NCI-H1092 (cell line): ENCODE measurements around the gene PTPRJ.
"Not testable (repeated sequence)": the region's sequence is repeated elsewhere in the genome, so short reads cannot be mapped to it uniquely, and the experiment has no call there.

Experiments
- DNase-seq: peaks from one replicate; lab custom pipeline; 2025; lab: John Stamatoyannopoulos, UW

Gene PTPRJ

DNA sequence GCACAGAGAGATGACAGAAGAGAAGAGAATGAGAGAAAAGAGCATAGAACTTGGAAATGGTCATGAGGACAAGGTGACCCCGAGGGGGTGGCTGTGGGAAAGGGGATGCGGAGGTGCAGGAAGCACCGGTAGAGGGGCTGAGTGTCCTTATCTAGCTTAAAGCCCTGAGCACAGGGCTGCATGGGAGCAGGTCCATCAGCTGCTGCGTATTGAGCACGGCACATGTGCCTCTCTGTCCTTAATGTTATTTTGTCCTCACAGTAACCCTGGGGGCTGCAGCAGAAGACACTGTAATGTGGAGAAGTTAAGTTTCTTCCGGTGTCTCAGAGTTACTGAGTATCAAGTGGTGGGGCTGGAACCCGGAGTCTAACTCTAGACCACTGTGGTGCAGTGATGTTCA lies 141.9 kb downstream of the PTPRJ start:
- DNase-seq = no peak

DNA sequence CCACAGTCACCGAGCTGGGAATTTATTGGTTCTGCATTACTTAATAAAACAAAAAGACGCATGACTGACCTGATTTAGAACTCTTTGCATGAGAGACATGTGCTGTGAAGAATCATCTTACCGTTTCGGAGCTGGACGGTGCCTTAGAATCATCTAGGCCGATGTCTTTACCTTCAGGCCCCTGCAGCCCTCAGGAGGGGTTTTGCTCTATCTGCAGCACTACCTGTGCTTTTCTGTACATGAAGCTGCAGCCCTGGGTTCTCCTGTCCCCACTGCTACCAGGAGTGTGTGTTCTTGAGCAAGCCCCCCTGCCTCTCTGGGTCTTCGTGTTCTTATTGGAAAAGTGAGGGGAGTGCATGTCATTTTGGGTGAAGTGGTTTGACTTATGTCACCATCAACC lies 142.3 kb downstream of the PTPRJ start:
- no peak for DNase-seq

DNA sequence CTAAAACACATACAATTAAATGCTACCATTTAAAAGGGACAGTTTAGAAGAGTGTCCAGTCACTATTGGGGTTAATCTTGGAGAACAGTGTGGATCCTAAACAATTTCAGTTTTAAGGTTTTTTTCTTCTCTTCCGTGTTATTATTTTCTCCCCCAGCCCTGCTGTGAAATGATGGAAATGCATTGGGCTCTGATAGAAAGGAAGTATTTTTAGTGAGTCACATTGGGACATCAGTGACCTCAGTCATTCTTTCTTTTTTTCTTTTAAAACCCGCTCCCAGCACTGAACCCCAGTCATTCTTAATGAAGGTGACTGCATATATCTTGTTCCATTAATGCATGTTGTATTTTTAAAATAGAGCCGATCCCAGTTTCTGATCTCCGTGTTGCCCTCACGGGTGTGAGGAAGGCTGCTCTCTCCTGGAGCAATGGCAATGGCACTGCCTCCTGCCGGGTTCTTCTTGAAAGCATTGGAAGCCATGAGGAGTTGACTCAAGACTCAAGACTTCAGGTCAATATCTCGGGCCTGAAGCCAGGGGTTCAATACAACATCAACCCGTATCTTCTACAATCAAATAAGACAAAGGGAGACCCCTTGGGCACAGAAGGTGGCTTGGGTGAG lies 143.0 kb downstream of the PTPRJ start:
- DNase-seq = no peak

DNA sequence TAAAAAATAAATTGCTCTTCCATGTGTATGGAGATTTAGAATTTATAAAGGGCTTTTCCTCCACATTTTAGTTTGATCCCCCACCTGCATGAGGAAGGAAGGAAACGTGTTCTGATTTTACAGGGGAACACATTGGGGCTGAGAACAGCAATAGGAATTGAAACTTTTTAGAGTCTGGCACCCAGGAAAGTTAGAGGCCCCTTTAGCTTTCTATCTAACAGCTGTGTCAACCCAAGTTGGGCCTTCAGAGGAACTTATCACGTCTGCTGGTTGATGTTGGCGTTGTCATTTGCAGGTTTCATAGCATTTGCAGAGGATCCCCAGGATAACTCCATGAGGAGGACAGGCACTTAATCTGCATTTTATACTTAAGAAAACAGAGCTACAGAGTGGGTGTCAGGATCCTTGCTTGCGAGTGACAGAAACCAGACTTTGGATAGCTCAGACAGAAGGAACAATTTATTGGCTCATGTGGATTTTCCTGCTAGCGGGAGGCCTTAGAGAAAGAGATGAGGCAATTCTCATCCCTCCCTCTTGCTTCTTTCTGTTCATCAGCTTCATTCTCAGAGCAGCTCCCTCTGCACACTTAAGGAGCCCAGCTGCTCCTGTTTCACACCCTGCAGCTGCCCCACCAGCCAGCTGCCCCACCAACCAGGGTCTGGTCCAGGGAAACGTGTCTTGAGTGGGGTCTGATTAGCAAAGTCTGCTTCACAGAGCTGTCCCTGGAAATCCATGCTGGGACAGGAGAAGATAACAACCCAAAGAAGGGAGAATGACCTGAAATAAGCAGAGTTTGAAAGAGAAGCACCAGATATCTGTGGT lies 143.8 kb downstream of the PTPRJ start:
- DNase-seq = no peak

DNA sequence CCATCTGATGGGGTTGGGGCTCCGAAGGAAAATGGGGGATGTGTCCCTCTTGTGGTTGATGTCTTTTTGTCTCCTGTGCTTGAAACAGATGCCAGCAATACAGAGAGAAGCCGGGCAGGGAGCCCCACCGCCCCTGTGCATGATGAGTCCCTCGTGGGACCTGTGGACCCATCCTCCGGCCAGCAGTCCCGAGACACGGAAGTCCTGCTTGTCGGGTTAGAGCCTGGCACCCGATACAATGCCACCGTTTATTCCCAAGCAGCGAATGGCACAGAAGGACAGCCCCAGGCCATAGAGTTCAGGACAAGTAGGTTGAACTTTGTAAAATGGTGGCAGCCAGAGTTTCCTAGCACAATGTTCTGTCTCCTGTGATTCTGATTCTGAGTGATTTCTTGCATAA lies 144.5 kb downstream of the PTPRJ start:
- no peak for DNase-seq

DNA sequence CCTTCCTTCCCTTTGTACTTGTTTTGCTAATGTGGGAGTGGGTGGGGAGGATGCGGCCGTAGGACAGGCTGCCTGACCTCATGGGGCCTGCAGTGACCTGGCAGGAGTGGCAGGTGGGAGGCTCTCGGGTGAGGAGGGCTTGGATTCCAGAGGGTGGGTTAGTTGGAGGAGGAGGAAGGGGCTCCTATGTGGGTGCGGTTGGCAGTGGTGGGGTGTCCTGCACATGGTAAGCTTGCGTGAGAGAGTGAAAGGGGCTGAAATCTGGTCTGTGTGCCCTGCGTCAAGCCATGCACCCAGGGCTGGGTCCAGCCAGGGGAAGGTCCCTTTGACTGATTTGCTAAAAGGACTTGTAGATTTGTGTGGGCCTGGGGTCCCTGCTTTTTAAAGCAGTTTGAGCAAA lies 145.5 kb downstream of the PTPRJ start:
- DNase-seq = no peak

DNA sequence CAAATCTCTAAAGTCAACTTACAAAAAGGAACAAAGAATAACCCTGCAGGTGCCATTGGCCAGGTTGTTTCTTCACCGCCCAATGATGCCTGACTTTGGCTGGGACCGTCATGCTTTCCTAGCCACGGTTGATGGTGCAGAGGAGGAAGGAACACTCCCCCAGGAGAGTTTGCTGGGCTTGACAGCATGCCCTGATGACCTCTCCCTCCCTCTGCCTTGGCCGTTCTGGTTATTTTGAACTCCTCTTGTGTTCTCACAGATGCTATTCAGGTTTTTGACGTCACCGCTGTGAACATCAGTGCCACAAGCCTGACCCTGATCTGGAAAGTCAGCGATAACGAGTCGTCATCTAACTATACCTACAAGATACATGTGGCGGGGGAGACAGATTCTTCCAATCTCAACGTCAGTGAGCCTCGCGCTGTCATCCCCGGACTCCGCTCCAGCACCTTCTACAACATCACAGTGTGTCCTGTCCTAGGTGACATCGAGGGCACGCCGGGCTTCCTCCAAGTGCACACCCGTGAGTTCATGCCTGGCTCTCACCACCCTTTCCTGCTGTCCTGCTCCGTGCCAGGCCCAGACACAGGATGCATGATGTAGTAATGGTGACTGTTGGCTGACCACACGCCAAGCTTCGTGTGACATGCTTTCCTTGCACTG lies 147.3 kb downstream of the PTPRJ start:
- DNase-seq = no peak

DNA sequence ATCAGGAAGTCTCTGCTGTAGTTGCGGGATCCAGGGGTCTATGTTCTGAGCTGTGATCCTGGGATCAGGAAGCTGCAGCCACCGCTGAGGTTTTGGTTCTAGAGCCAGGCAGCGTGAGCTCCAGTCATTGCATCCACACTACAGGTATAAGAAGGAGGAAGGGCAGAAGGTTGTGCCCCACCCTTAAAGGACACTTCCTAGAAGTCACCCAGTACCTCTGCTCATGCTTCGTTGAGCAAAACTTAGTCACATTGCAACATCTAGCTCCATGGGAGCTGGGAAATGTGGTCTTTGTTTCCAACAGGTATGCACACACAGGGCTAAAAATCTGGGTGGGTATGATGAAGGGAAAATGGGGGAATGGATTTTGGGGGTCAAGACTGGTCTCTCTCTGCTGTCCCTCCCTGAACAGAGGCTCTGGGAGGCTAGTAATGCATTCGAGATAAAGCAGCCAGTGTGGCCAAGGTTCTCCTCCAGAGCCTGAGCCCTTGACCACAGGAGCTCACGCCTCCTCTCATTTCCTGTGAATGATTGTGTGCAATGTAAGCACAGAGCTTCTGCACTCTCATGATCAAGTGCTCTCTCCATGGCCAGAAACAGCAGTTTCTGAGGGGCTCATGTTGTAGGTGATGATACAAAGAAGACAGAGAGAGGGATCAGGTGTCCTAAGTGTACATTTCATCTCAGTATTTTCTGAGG lies 149.5 kb downstream of the PTPRJ start:
- DNase-seq = no peak

DNA sequence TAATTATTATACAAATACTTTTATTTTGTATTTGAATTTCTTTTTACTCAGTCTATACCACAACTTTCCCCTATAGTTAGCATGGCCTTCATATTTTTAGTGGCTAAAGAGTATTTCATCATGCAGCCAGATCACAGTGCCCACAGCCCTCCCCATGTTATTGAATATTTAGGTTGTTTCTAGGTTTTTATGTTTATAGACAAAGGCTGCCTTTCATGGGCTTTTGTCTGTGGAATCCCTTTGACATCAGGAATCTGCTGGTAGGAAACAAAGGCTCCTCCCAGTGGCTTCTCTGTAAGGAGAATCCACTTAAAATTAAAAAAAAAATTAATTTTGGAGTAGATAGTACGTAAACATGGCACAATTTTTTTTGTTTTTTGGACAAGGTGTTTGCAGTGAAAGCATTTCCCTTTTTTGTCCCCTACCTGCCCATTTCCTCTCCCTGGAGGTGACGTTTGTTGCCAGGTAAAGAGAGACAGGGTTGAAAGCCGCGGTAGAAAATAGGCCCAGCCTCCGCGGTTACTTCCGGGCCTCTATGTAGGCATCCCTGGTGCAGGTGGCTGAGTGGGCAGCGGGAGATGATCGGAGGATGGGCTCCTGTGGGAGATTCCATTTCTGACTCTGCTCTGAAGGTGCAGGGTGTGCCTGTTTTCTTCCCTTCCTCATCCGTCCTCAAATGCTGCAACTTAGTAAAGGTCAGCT lies 154.0 kb downstream of the PTPRJ start:
- DNase-seq = no peak

DNA sequence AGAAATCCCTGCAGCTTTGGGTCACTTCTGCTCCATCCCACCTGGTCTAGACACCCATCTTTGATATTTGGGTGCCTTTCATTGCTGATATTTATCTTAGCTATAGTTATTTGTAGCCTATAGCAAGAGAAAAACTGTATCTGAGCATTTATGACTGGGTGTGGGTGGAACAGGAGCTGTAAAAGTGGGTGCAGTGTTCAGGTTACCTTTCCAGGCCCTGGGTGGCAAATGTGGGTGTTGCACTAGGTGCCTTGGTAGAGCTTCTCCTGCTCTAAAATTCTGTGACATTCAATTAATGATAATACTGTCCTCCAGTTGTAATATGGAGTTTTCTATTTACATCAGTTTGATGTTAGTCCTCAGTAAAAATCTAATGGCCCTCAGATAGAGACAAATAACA lies 157.9 kb downstream of the PTPRJ start:
- no peak for DNase-seq

DNA sequence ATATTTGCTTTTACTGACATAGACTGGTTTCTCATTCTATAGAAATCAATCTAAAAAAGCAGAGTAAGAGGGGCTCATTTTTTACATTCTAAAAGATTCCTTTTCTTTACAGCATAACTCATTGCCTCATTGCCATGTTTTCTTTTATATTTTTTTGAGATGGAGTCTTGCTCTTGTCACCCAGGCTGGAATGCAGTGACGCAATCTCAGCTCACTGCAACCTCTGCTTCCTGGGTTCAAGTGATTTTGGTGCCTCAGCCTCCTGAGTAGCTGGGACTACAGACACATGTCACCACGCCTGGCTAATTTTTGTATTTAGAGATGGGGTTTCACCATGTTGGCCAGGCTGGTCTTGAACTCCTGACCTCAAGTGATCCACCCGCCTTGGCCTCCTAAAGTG lies 159.5 kb downstream of the PTPRJ start:
- DNase-seq = not testable (repeated sequence)

DNA sequence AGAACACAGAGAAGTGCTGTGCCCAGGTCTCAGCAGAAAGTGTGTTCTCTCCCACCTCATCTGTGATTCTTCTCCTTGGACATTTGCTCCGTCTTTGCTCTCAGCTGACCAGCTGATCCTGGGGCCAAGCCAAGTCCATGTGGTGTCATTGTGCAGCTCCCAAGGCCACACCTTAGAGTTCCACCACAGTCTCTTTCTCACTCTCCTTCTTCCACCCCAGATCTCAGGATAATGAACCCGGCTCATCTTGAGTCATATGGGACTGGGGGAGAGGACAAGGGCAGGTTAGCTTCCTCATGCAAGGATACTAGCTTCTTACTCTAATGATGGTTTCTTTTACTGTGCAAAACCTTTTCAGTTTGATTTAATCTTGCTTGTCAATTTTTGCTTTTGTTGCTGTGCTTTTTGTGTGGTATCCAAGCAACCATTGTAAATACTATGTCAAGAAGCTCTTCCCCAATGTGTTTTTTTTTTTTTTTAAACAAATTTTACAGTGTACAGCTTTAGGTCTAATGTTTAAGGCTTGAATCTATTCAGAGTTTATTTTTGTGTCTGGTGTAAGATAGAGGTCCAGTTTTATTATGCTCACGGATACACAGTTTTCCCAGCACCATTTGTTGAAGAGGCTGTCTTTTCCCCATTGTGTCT lies 161.2 kb downstream of the PTPRJ start:
- no peak for DNase-seq

DNA sequence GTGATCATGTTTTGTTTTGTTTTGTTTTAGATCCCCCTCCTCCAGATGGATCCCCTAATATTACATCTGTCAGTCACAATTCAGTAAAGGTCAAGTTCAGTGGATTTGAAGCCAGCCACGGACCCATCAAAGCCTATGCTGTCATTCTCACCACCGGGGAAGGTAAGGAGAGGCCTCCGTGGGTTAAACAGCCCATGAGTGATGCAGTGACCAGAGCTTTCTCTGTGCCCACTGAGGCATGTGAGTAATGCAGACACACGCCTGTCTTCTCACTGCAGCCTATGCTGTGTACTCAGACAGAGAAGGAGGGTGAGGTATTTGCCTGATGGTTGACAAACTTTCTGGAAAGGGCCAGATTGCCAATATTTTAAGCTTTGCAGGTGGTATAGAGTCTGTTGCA lies 162.5 kb downstream of the PTPRJ start:
- DNase-seq = no peak

DNA sequence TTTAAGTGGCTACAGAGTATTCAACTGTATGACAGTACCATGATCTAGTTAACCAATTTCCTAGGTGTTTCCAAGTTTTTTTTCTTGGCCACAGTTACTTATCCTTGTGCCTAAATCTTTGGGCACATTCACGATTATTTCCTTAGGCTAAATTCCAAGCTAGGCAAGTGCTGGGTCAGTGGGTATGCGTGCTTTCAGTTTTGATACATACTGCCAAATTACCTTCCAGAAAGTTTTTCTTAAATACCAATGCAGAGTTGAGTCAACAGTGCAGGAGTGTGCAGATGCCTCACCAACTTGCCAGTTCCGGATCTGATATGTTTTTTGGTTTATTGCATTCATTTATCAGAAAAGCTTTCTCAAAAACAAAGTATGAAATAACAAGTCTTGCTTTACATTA lies 168.4 kb downstream of the PTPRJ start:
- DNase-seq = no peak

DNA sequence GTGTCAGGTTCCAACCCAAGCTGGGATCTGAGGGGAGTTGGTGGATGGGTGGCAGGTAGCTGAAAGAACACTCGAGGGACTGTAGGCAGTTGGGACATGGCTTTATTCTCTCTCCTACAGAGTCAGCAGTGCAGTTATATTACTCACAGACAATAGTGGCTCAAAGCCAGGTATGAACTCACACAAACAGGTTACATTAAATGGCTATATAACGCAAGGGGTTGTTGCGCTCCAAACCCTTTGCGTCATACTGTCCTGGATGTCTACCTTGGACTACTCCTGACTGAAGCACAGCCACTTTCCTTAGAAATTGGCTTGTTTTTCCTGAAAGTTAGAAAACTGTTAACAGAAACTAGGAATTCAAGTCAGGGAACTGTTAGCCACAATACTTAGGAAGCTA lies 169.9 kb downstream of the PTPRJ start:
- DNase-seq = no peak

DNA sequence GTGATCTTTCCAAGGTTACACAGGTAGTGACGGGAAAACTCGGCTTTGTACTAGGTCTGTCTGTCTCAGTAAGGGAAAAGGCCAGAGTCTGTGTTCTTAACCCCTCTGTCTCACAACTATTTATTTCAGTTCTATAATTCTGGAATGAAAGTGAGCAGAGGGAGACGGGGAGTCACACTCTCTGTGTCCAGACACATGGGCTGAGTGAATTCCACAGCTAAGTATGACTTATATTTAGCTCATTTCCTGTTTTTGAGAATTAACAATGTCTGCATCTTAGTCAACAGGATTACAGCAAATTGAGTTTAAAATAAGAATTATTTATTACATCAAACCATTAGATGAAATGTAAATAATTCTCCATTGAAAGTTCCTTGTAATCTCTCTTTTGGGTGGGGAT lies 173.8 kb downstream of the PTPRJ start:
- no peak for DNase-seq

DNA sequence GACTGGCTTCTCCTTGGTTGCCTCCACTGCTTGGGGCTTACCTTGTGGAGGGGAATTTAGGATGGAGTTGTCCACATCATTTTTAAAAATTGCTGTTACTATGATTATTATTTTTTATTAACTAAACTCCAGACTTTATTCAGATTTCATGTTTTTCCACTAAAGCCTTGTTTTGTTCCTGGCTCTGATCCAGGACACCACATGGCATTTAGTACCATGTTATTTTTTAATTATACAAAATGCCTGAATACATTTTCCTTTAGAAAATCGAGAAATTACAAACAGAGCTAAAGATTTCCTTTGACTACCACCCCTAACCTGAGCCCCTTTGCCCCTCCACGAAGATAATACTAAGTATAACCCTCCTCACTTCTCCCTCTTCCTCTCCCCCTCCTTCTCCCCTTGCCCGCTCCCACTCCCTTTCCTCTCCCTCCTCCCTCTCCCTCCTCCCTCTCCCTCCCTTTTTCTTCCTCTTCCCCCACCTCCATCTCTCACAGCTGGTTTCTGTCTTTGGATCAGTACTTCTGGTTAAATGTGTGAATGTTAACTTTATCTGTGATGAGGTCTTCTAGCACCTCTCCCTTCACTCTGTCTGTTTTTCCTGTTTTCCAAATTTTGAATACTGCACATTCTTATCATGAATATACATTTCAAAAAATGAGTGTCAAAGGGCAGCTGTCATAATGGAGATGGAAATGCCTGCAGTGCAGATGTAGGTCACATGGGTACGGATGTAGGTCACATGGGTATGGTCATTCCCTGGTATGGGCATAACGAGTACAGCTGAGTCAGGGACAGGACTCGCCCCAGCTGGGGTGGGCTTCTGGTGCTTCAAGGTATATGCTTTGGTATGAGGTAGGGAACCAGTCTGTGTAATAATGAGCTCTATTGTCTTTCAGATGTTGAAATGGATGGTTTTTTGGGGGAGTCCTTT lies 181.9 kb downstream of the PTPRJ start:
- no peak for DNase-seq

DNA sequence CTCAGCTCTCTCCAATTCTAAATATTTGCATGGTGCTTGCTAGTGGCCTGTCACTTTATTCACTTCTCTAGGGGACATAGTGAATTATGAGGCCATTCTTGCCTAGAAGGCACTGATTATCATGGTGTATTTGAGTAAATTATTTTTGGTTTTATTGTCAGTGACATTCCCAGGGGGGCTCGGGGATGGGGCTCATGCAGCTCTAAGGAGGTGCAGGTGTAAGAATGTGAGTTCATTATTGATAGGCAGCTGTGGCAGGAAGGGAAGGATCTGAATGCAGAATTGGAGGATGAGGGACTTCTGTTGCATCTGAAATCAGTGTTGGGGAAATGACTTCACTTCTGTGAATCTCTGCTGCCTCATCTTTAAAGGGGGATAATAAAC lies 182.5 kb downstream of the PTPRJ start:
- DNase-seq = no peak

DNA sequence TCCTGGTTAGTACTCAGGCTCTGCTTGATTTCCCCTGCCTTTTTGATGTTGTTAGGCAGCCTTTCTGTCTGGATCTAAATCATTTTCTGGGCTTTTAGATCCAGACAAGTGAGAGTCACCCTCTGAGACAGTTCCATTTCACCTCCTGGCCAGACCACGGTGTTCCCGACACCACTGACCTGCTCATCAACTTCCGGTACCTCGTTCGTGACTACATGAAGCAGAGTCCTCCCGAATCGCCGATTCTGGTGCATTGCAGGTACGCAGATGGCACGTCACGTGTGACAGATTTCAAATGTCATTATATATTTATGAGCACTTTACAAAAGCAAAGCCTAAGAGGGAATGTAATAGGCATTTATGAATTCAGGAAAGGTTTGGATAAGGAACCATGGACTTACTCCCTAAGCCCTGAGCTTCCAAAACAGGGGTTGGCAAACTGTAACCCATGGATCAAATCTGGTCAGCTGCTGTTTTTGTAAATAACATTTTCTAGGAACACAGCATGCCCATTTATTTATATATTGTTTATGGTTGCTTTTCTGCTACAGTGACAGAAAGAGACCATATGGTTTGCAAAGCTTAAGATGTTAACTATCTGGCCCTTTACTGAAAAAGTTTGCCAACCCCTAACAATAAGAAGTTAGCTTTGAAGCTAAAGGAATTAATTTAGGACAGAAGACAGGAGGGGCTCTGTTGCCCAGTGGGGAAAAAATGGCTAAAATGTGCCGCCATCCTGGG lies 183.2 kb downstream of the PTPRJ start:
- no peak for DNase-seq

DNA sequence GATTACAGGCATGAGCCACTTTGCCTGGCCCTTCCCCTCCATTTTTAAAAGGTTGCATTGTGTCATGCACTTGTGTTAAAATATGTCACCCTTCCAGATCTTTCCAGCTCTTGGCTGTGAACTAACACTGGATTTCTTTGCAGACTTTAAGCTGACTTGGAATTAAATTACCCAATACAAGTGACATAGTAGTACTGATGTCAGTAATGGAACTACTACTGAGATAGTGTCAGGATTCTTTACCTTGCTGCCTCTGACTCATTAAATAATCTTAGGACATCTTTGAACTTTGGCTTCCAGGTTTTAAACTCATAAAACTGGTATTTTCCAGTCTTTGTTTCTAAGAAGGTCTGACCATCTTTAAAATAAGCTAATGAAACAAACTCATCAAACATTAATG lies 184.5 kb downstream of the PTPRJ start:
- DNase-seq = no peak
